Adrenal gland (tissue), 12 donors: Measurements from ENCODE around the gene CRB3. TPM values are rescaled to one million over a fixed set of nuclear protein-coding genes. Genes with fewer than 3 reads are reported as not detected.

ENCODE experiments used
- DNase-seq, 7 donors: peaks; one replicate each; pipeline ENCODE4 v3.0.0-alpha.2; 2019 to 2020
- H3K27ac ChIP-seq, 5 donors: fragments of 200-600 bp; sonication (generic) in 4 of 5; 1 replicate in 3 of 5; 2 replicates in 2 of 5; pipeline versions ENCODE4 v1.5.1 to v1.8.0; 2016 to 2020; ENCODE audit warnings: mild to moderate bottlenecking in 1 of 5
- H3K27me3 ChIP-seq: fragments of 200-600 bp; 2 replicates; pipeline ENCODE4 v1.8.0; 2021
- H3K36me3 ChIP-seq, 2 donors: fragments of 200-600 bp; replicated peaks in 1 of 2; 1 replicate in 1 of 2; 2 replicates in 1 of 2; pipeline versions ENCODE4 v1.5.1 to v1.8.0; 2018 to 2022
- H3K4me1 ChIP-seq, 2 donors: fragments of 200-600 bp; replicated peaks in 1 of 2; 1 replicate in 1 of 2; 2 replicates in 1 of 2; pipeline versions ENCODE4 v1.5.1 to v1.8.0; 2018 to 2021
- H3K4me3 ChIP-seq, 4 donors: fragments of 200-600 bp; sonication (generic) in 3 of 4; one replicate each; pipeline ENCODE4 v1.5.1; 2016 to 2018
- H3K9me3 ChIP-seq, 3 donors: fragments of 200-600 bp; sonication (generic) in 1 of 3; replicated peaks in 1 of 3; 1 replicate in 2 of 3; 2 replicates in 1 of 3; pipeline versions ENCODE4 v1.5.1 to v1.8.0; 2016 to 2021
- POLR2A ChIP-seq, 2 donors: fragments of 450-650 bp; IDR thresholded peaks; one replicate each; pipeline ENCODE4 v1.6.1; 2017; ENCODE audit warnings: antibody characterized with exemption in 2 of 2, mild to moderate bottlenecking in 2 of 2, moderate library complexity in 1 of 2
- WGBS, 4 donors: extraction: QIAGEN DNeasy Blood & Tissue Kit in 2 of 4; methylation state at CpG; one replicate each; pipeline versions ENCODE4 v1.1.5 to v1.1.7; 2013 to 2017; 5-methylcytosine and 5-hydroxymethylcytosine counted together
- intact Hi-C, 2 donors: fragments of 100-400 bp; cut with DNase I; formaldehyde crosslinking; loops; one replicate each; pipeline versions ENCODE4 v1.14.1 to v1.15.0; 2022 to 2023
- polyA plus RNA-seq, 3 donors: library from polyadenylated mRNA; stranded (reverse); fragments of 200-250 nt in 2 of 3; fragments of 350-450 nt in 1 of 3; fragmentation: Illumina TruSeq in 1 of 3; extraction: RNeasy Lipid Tissue Mini Kit (QIAGEN cat#74804) in 1 of 3; gene quantifications; one replicate each; pipeline ENCODE4 v1.2.3, GENCODE V29; 2013 to 2014
- total RNA-seq, 9 donors: library from RNA; depleted of rRNA in 4 of 9; stranded (reverse); fragments of >200 nt in 4 of 9; fragments of 120-200 nt in 1 of 9; fragmentation: NEBNext Ultra II Directional in 1 of 9; extraction: Animal tissue kit (Norgen Biotek cat#: 25700) in 1 of 9; gene quantifications; one replicate each; pipeline versions ENCODE4 v1.1.0 to v1.2.4, GENCODE V29; 2013 to 2023
- TF ChIP-seq, protein P1 (sequence below), 6 experiments: fragments of 450-650 bp in 4 of 6; fragments of 200-600 bp in 2 of 6; sonication (generic) in 1 of 6; IDR thresholded peaks; 1 replicate in 5 of 6; 2 replicates in 1 of 6; pipeline versions ENCODE4 v1.5.1 to v1.8.0; 2016 to 2021; ENCODE audit warnings: antibody characterized with exemption in 6 of 6, mild to moderate bottlenecking in 2 of 6, moderate library complexity in 1 of 6
- donor health status: healthy with polysubstance abuse.
- donor health status: Bipolar disorder and iron deficiency.
- donor health status: DM: yes; HTN: yes; CAD: no.
- donor health status: DM: no; HTN: no; CAD: no.
- donor health status: DM: no; HTN: no; CAD: no.
- donor health status: DM: yes; HTN: yes; CAD: no.

The CRB3 gene
- total and polyA plus RNA-seq, 12 donors: 0.28 to 1.4 (median 0.72) TPM; not detected in 5

DNA sequence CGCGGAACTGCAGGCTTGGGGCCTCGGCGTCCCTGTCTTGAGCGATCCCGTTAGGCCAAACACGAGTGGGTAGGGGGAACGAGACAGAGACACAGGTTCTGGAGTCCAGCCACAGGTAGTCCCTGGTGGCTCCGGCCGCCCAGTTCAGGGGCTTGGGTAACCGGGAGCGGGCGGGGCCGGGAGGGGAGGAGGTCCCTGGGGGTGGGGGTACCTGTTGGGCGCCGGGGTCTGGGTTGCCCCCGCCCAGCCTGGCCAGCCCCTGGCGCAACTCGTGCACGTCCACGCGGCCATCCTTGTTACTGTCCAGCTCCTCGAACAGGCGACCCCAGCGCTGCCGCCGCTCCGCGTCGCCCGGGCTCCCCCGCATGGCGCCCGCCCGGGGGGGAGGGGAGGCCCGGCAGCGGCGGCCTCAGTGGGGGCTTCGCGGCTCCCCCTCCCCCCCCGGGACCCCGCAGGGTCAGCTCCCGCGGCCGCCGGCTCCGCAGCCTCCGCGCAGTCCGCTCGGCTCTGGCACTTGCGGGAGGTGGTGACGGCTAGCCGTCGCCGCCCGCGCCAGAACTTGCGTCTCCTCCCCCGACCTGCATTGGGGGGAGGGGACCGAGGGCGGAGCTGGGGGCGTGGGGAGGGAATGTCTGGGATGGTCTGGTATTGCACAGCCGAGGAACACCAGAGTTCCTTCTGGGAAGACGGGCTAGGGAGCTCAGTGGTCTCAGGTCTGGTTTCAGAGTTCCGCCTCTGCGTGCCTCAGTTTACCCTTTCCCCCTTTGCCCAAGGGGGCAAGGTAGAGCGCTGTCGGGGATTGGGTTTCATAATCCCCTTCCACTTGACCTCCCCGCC lies 4.6 kb upstream of the CRB3 start, which contains the start of gene SLC25A23:
Gene SLC25A23 (minus strand): TSS at position 531 of the 837 bp plus-strand sequence. CDS start 164 bp downstream, at position 367.
- peaks cover 0 to 5% of the 10 kb centered on the region in 2 donors for H3K36me3 ChIP-seq
- 0 to 1% (median 1%) methylated on average over 6 to 70 of the region's 70 CpGs for WGBS, 4 donors
- peak within 1 kb of the TSS in 4 of 5 donors; percentile 20 to 90 (median 72) for H3K27ac ChIP-seq
- H3K27me3 ChIP-seq: peaks cover 9% of the 10 kb centered on the region
- peaks cover 9 to 11% of the 10 kb centered on the region in 2 donors for H3K4me1 ChIP-seq
- DNase-seq: peak; percentile 65 to 78 (median 73)
- H3K9me3 ChIP-seq: no peaks in the 10 kb centered on the region
- peak within 1 kb of the TSS; percentile 31 to 88 (median 43) for H3K4me3 ChIP-seq
- TF ChIP-seq, protein P1, sequence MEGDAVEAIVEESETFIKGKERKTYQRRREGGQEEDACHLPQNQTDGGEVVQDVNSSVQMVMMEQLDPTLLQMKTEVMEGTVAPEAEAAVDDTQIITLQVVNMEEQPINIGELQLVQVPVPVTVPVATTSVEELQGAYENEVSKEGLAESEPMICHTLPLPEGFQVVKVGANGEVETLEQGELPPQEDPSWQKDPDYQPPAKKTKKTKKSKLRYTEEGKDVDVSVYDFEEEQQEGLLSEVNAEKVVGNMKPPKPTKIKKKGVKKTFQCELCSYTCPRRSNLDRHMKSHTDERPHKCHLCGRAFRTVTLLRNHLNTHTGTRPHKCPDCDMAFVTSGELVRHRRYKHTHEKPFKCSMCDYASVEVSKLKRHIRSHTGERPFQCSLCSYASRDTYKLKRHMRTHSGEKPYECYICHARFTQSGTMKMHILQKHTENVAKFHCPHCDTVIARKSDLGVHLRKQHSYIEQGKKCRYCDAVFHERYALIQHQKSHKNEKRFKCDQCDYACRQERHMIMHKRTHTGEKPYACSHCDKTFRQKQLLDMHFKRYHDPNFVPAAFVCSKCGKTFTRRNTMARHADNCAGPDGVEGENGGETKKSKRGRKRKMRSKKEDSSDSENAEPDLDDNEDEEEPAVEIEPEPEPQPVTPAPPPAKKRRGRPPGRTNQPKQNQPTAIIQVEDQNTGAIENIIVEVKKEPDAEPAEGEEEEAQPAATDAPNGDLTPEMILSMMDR (IDR thresholded peaks at IDR 0.05): no peak
- peak; percentile 19 to 24 for TF ChIP-seq POLR2A (IDR thresholded peaks at IDR 0.05)
- intact Hi-C loops: no loop called here

DNA sequence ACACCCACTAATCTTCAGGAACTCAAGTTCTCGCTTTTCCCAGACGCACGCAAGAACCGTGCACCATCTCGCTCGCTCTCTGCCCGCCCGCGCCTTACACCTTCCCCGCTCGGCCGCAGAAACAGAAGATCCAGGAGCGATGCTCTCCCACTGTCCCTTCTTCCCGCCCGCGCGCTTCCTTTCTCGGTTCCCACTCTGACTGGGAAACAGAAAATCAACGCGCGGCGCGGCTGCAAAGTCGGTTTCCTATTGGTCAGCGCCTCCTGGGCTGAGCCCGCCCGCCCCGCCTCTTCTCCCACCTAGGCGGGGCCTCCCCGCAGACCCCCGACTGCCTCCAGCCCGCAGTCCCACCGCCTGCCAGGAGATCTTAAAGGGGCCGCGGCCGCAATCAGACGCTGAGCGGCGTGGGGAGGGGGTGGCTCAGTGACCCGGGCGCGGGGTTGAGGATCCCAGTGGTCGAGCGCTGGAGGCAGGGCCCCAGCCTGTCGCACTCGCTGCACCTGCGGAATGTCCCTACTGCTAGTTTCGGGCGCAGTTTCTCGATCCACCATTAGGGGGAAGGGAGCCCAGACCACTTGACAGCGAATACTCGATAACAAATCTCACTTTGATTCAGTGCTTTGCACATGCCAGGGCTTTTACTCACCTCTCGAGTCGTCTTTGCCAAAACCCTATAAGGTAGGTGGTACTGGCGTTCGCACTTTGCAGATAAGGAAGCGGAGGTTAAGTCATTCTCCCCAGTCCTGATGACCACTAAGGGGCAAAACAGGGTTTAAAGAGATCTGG lies 3.8 kb upstream of the CRB3 start:
- peak in 1 of 2 donors; percentile 71 for TF ChIP-seq POLR2A (IDR thresholded peaks at IDR 0.05)
- TF ChIP-seq, protein P1 (IDR thresholded peaks at IDR 0.05): peak; percentile 54 to 80 (median 63)
- Histone ChIP-seq H3K4me3 (peak overlapping the region; percentile 31 to 88 (median 43)), H3K27ac (peak overlapping the region in 4 of 5 donors; percentile 20 to 90 (median 72)), H3K9me3 (no peaks in the 10 kb centered on the region), H3K36me3 (no peaks in the 10 kb centered on the region), H3K27me3 (peaks cover 9% of the 10 kb centered on the region), H3K4me1 (peaks cover 9 to 11% of the 10 kb centered on the region in 2 donors)
- intact Hi-C loops: no loop called here
- WGBS, 4 donors: 0 to 1% (median 1%) methylated on average over 38 to 57 of the region's 57 CpGs
- DNase-seq: peak; percentile 95 to 98 (median 97)

DNA sequence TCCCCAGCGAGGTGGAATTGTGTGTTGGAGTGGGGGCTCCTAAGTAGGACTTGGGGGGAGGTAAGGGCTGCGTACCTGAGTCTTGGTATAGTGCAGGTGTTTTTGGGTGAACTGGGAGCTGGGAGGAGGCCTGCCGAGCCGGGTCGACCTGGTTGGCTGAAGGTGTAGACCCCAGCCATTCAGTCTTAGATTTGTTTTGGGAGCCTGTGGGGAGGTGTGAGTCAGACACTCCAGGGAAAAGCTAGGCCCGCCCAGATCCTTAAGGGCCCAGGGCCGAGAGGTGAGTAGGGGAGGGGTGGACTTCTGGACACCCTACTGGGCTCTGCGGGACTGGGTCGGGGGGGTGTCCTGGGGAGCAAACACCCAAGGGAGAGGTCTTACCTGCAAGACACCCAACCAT lies 935 bp downstream of the CRB3 start:
- no peaks in the 10 kb centered on the region for H3K9me3 ChIP-seq
- no peaks in the 10 kb centered on the region for H3K4me1 ChIP-seq
- intact Hi-C loops: no loop called here
- WGBS, 4 donors: 50 to 79% (median 65%) methylated on average over 8 to 9 of the region's 9 CpGs
- TF ChIP-seq, protein P1 (IDR thresholded peaks at IDR 0.05): no peak
- no peak for TF ChIP-seq POLR2A (IDR thresholded peaks at IDR 0.05)
- no peak for DNase-seq
- H3K27me3 ChIP-seq: peaks cover 9% of the 10 kb centered on the region
- no peak overlapping the region for H3K27ac ChIP-seq
- H3K36me3 ChIP-seq: no peaks in the 10 kb centered on the region
- no peak overlapping the region for H3K4me3 ChIP-seq

DNA sequence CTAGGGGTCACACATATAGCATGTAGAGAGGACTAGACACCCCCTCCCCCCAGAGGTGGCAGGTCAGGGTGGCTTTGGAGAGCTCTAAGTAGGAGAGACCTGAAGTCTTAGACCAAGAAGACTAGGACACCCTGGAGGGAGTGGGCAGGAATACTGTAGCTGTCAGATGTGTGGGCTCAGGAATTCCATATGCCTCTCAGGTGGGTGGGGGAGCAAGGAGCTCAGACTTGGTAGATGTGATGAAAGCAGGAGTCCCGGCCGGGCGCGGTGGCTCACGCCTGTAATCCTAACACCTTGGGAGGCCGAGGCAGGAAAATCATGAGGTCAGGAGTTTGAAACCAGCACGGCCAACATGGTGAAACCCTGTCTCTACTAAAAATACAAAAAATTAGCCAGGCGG lies 1.6 kb downstream of the CRB3 start:
- Histone ChIP-seq H3K27ac (no peak overlapping the region), H3K4me3 (no peak overlapping the region), H3K36me3 (no peaks in the 10 kb centered on the region), H3K4me1 (no peaks in the 10 kb centered on the region), H3K27me3 (peaks cover 9% of the 10 kb centered on the region), H3K9me3 (no peaks in the 10 kb centered on the region)
- TF ChIP-seq, protein P1 (IDR thresholded peaks at IDR 0.05): no peak
- no peak for TF ChIP-seq POLR2A (IDR thresholded peaks at IDR 0.05)
- 87 to 93% (median 92%) methylated on average over 8 of the region's 8 CpGs for WGBS, 4 donors
- intact Hi-C loops: no loop called here
- DNase-seq: no peak
